Mesenchymal stem cell (in vitro differentiated cells and primary cell): ENCODE measurements around the gene JAKMIP1.

Experiments
- DNase-seq: peaks from one replicate; pipeline ENCODE4 v3.0.0-alpha.2; 2013
- H2AFZ ChIP-seq: one replicate; pipeline ENCODE4 v1.6.1; 2013; ENCODE audit warnings: low read depth, mild to moderate bottlenecking, control low read depth, inconsistent platforms, low read length, moderate library complexity
- H2AK5ac ChIP-seq: 2 replicates; pipeline ENCODE4 v1.6.1; 2013; ENCODE audit warnings: low read length, moderate library complexity, mild to moderate bottlenecking, inconsistent platforms; ENCODE audit not compliant: severe bottlenecking
- H2BK120ac ChIP-seq: one replicate; pipeline ENCODE4 v1.6.1; 2013; ENCODE audit warnings: low read depth, mild to moderate bottlenecking, inconsistent platforms, low read length, moderate library complexity
- H2BK12ac ChIP-seq, 2 experiments: one replicate each; pipeline ENCODE4 v1.6.1; 2013; ENCODE audit warnings: inconsistent platforms in 2 of 2, low read length in 2 of 2, mild to moderate bottlenecking in 2 of 2, moderate library complexity in 2 of 2, control low read depth in 1 of 2
- H2BK15ac ChIP-seq: one replicate; pipeline ENCODE4 v1.6.1; 2013; ENCODE audit warnings: mild to moderate bottlenecking, low read depth, inconsistent platforms; ENCODE audit not compliant: poor library complexity, severe bottlenecking
- H2BK5ac ChIP-seq: 2 replicates; pipeline ENCODE4 v1.6.1; 2013; ENCODE audit warnings: low read depth, mild to moderate bottlenecking, low read length, control low read depth, inconsistent platforms; ENCODE audit not compliant: poor library complexity, severe bottlenecking
- H3K14ac ChIP-seq, 2 experiments: one replicate each; pipeline ENCODE4 v1.6.1; 2013; ENCODE audit warnings: inconsistent platforms in 2 of 2, low read length in 2 of 2, control low read depth in 1 of 2, mild to moderate bottlenecking in 1 of 2, moderate library complexity in 1 of 2
- H3K18ac ChIP-seq, 2 experiments: one replicate each; pipeline ENCODE4 v1.6.1; 2013; ENCODE audit warnings: inconsistent platforms in 2 of 2, low read length in 2 of 2, control low read depth in 1 of 2, low read depth in 1 of 2, mild to moderate bottlenecking in 1 of 2
- H3K23ac ChIP-seq, 2 experiments: one replicate each; pipeline ENCODE4 v1.6.1; 2013; ENCODE audit warnings: inconsistent platforms in 2 of 2, low read length in 2 of 2, mild to moderate bottlenecking in 2 of 2, moderate library complexity in 2 of 2, control low read depth in 1 of 2
- H3K27ac ChIP-seq: 2 replicates; pipeline ENCODE4 v1.5.1; 2013; ENCODE audit warnings: mild to moderate bottlenecking, moderate library complexity, low read length, control low read depth, inconsistent platforms; ENCODE audit not compliant: poor library complexity, severe bottlenecking
- H3K27me3 ChIP-seq, 2 experiments: 2 replicates each; pipeline versions ENCODE4 v1.6.1 to v1.7.0; 2013; ENCODE audit warnings: low read length in 2 of 2, mild to moderate bottlenecking in 2 of 2, moderate library complexity in 2 of 2, control low read depth in 1 of 2, inconsistent platforms in 1 of 2; ENCODE audit not compliant: control insufficient read depth in 1 of 2, insufficient read depth in 1 of 2
- H3K36me3 ChIP-seq, 2 experiments: 2 replicates each; pipeline versions ENCODE4 v1.6.1 to v1.7.0; 2013; ENCODE audit warnings: low read length in 2 of 2, control low read depth in 1 of 2, inconsistent platforms in 1 of 2, low read depth in 1 of 2, mild to moderate bottlenecking in 1 of 2; ENCODE audit not compliant: insufficient read depth in 2 of 2, control insufficient read depth in 1 of 2
- H3K4ac ChIP-seq, 2 experiments: one replicate each; pipeline ENCODE4 v1.6.1; 2013; ENCODE audit warnings: inconsistent platforms in 2 of 2, low read length in 2 of 2, mild to moderate bottlenecking in 2 of 2, moderate library complexity in 2 of 2, control low read depth in 1 of 2, low read depth in 1 of 2
- H3K4me1 ChIP-seq: 2 replicates; pipeline ENCODE4 v1.6.1; 2013; ENCODE audit warnings: low read depth, low read length, control low read depth; ENCODE audit not compliant: control insufficient read depth, insufficient read depth
- H3K4me2 ChIP-seq: 2 replicates; pipeline ENCODE4 v1.6.1; 2013; ENCODE audit warnings: low read length, mild to moderate bottlenecking, inconsistent platforms; ENCODE audit not compliant: poor library complexity, severe bottlenecking
- H3K4me3 ChIP-seq, 2 experiments: 2 replicates each; pipeline versions ENCODE4 v1.5.1 to v1.7.0; 2013; ENCODE audit warnings: low read length in 2 of 2, mild to moderate bottlenecking in 2 of 2, control low read depth in 1 of 2, low read depth in 1 of 2; ENCODE audit not compliant: insufficient read depth in 1 of 2
- H3K79me1 ChIP-seq: replicated peaks from 2 replicates; pipeline ENCODE4 v1.6.1; 2013; ENCODE audit warnings: mild to moderate bottlenecking, control low read depth, low read length, inconsistent platforms; ENCODE audit not compliant: poor library complexity, severe bottlenecking
- H3K9ac ChIP-seq: 2 replicates; pipeline ENCODE4 v1.7.0; 2013; ENCODE audit warnings: mild to moderate bottlenecking, low read length, moderate library complexity
- H3K9me3 ChIP-seq: 2 replicates; pipeline ENCODE4 v1.7.0; 2013; ENCODE audit warnings: mild to moderate bottlenecking, low read length; ENCODE audit not compliant: control insufficient read depth
- H4K8ac ChIP-seq: one replicate; pipeline ENCODE4 v1.6.1; 2013; ENCODE audit warnings: inconsistent platforms, mild to moderate bottlenecking, low read length, moderate library complexity
- H4K91ac ChIP-seq: one replicate; pipeline ENCODE4 v1.6.1; 2013; ENCODE audit warnings: mild to moderate bottlenecking, low read length, inconsistent platforms
- WGBS: methylation state at CpG from one replicate; pipeline ENCODE4 v1.1.7; 2013; ENCODE audit warnings: mixed read lengths; 5-methylcytosine and 5-hydroxymethylcytosine counted together

The JAKMIP1 gene

DNA sequence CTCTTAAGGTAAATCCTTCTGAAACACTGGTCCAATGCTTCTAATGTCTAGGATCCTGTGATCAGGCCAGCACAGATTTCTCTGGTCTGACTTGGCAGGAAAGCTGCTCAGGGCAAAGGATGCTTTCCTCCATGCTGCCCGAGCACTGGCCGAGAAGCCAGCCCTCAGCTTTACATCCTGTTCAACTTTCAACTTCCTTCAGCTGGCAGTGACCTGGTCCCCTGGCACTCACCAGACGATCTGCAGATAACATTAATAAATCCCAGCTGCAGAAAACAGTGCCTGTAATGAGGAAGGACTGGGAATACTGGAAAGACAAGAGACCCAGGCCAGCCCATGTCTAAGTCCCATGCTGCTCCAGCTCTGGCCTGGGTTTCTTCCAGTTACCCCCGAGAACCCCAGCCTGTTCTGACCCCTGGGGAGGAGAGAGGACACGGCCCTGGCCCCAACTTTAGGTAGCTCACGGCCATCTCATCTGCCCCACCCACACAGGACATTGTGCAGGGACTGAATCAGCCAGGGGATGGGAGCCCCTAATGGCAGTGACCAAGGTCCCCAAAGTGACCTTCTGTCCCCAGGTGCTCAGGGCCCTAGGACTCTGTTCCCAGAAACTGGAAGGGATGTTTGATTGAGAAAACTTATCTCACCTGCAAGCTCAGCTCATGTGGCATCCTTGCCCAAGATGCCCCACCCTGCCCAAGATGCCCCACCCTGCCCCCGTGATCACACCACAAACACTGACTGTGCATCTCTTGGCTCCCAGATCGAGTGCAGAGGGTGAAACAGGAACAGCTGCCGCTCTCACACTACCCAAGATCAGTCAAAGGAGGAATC lies 28.0 kb downstream of the JAKMIP1 start:
- Histone ChIP-seq H3K9ac (no peak overlapping the region), H3K4ac (no peak overlapping the region), H3K27me3 (no peaks in the 10 kb centered on the region), H3K14ac (no peak overlapping the region), H3K36me3 (no peaks in the 10 kb centered on the region), H3K27ac (no peak overlapping the region), H2AK5ac (no peak overlapping the region), H4K91ac (no peak overlapping the region), H2AFZ (no peak overlapping the region), H3K18ac (no peak overlapping the region), H3K4me1 (no peaks in the 10 kb centered on the region), H3K4me2 (no peak overlapping the region), H2BK12ac (no peak overlapping the region), H3K79me1 (no peaks in the 10 kb centered on the region), H3K23ac (no peak overlapping the region), H2BK15ac (no peak overlapping the region), H3K4me3 (no peak overlapping the region), H2BK5ac (no peak overlapping the region), H2BK120ac (no peak overlapping the region), H4K8ac (no peak overlapping the region), H3K9me3 (no peaks in the 10 kb centered on the region)
- 49% methylated on average over 8 of the region's 9 CpGs for WGBS
- DNase-seq: no peak

DNA sequence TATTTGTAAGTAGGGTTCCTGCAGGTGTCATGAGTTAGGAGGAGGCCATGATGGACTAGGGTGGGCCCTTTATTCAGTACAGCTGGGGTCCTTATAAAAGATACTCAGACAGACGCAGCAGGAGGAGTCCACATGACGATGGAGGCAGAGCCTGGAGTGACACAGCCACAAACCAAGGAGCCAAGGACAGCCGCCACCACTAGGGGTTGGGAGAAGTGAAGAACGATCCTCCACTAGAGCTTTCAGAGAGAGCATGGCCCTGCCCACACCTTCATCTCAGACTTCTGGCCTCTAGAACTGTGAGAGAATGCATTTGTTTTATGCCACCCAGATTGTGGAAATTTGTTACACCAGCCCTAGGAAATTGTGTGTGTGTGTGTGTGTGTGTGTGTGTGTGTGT lies 31.1 kb downstream of the JAKMIP1 start:
- WGBS: 78% methylated on average over 3 of the region's 4 CpGs
- Histone ChIP-seq H3K79me1 (no peaks in the 10 kb centered on the region), H3K36me3 (no peaks in the 10 kb centered on the region), H3K4me2 (no peak overlapping the region), H2BK15ac (no peak overlapping the region), H2AK5ac (no peak overlapping the region), H3K4me1 (no peaks in the 10 kb centered on the region), H4K8ac (no peak overlapping the region), H3K23ac (no peak overlapping the region), H3K4ac (no peak overlapping the region), H3K27ac (no peak overlapping the region), H3K18ac (no peak overlapping the region), H3K4me3 (no peak overlapping the region), H2BK120ac (no peak overlapping the region), H2AFZ (no peak overlapping the region), H3K27me3 (no peaks in the 10 kb centered on the region), H2BK5ac (no peak overlapping the region), H2BK12ac (no peak overlapping the region), H3K9me3 (peaks cover 5% of the 10 kb centered on the region), H3K14ac (no peak overlapping the region), H4K91ac (no peak overlapping the region), H3K9ac (no peak overlapping the region)
- DNase-seq: no peak

DNA sequence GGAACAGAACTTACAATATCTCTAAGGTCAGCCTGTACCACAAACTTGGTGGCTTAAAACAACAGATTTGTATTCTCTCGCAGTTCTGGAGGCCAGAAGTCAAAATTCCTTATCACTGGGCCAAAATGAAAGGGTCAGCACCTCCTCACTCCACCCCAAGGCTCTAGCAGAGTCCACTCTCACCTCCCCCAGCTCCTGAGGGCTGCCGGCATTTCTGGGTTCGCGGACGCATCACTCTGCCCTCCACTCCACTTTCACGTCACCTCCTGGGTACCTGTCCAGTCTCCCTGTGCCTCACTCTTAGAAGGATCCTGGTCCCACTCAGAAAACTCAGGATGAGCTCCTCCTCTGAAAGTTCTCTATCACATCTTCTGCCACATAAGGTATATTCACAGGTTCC lies 34.6 kb downstream of the JAKMIP1 start:
- Histone ChIP-seq H4K8ac (no peak overlapping the region), H3K36me3 (no peaks in the 10 kb centered on the region), H3K4me2 (no peak overlapping the region), H3K4me3 (no peak overlapping the region), H3K14ac (no peak overlapping the region), H4K91ac (no peak overlapping the region), H3K4me1 (no peaks in the 10 kb centered on the region), H2AFZ (no peak overlapping the region), H3K27ac (no peak overlapping the region), H3K9me3 (peaks cover 9% of the 10 kb centered on the region), H2BK5ac (no peak overlapping the region), H2AK5ac (no peak overlapping the region), H3K23ac (no peak overlapping the region), H3K27me3 (no peaks in the 10 kb centered on the region), H2BK15ac (no peak overlapping the region), H3K9ac (no peak overlapping the region), H3K18ac (no peak overlapping the region), H2BK12ac (no peak overlapping the region), H2BK120ac (no peak overlapping the region), H3K4ac (no peak overlapping the region), H3K79me1 (no peaks in the 10 kb centered on the region)
- no peak for DNase-seq
- 87% methylated on average over 6 of the region's 6 CpGs for WGBS

DNA sequence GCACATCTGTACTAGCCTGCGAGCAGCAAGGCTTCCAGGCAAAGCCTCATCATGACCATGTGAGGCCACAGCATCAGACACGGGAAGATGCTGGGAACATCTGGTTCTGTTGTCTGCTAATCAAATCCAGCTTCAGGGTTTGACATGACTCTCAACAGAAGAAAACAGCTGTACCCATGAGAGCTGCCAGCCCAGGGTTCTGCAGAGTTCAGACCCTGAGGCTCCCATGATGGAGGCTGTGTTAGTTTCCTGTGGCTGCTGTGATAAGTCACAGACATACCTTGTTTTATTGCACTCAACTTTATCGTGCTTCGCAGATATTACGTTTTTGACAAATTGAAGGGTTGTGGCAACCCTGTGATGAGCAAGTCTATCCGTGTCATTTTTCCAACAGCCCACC lies 37.5 kb downstream of the JAKMIP1 start:
- no peaks in the 10 kb centered on the region for H3K79me1 ChIP-seq

More for the DNA sequence above, 37.5 kb downstream of the JAKMIP1 start:
- Histone ChIP-seq H4K91ac (no peak overlapping the region), H3K27me3 (peaks cover 0 to 10% of the 10 kb centered on the region in 2 experiments), H3K23ac (no peak overlapping the region), H3K4me2 (no peak overlapping the region), H3K18ac (no peak overlapping the region), H3K4me1 (no peaks in the 10 kb centered on the region), H4K8ac (no peak overlapping the region), H3K9ac (no peak overlapping the region), H3K9me3 (peaks cover 9% of the 10 kb centered on the region), H2BK15ac (no peak overlapping the region), H2BK120ac (no peak overlapping the region), H3K4me3 (no peak overlapping the region), H2BK12ac (no peak overlapping the region), H2BK5ac (no peak overlapping the region), H3K14ac (no peak overlapping the region), H2AFZ (no peak overlapping the region), H3K36me3 (no peaks in the 10 kb centered on the region), H3K4ac (no peak overlapping the region), H3K27ac (no peak overlapping the region), H2AK5ac (no peak overlapping the region)
- 88% methylated on average over 6 of the region's 6 CpGs for WGBS
- no peak for DNase-seq
